GM12878 (cell line): Measurements from ENCODE around the gene PSMB10.
A peak's percentile ranks its signal among the peaks of the same experiment; 100 is the strongest.

Experiments used
- CEBPB ChIP-seq, 2 experiments: fragments of 150-350 bp in 1 of 2; IDR thresholded peaks; 2 replicates each; pipeline ENCODE4 v1.6.1; 2012 to 2014; ENCODE audit warnings: low read depth in 2 of 2, low read length in 2 of 2, borderline replicate concordance in 1 of 2, inconsistent platforms in 1 of 2
- CHD1 ChIP-seq: IDR thresholded peaks from 2 replicates; pipeline ENCODE4 v1.6.1; 2012; ENCODE audit warnings: low read depth, low read length, improper control_type of control experiment
- CHD4 ChIP-seq: fragments of 200-600 bp; sonication (generic); IDR thresholded peaks from 2 replicates; pipeline ENCODE4 v1.6.1; 2016; ENCODE audit warnings: mild to moderate bottlenecking
- EP300 ChIP-seq, 2 experiments: fragments of 150-350 bp in 1 of 2; IDR thresholded peaks; 2 replicates each; pipeline ENCODE4 v1.6.1; 2011 to 2012; ENCODE audit warnings: low read depth in 2 of 2, low read length in 2 of 2, borderline replicate concordance in 1 of 2, improper control_type of control experiment in 1 of 2, inconsistent platforms in 1 of 2; ENCODE audit not compliant: control insufficient read depth in 1 of 2
- KAT2A ChIP-seq: conservative IDR thresholded peaks from 2 replicates; pipeline ENCODE4 v1.6.1; 2011; ENCODE audit warnings: low read depth, low read length; ENCODE audit not compliant: control insufficient read depth
- RB1 ChIP-seq: fragments of 450-650 bp; formaldehyde crosslinking; IDR thresholded peaks from 2 replicates; pipeline ENCODE4 v1.6.1; 2017; ENCODE audit warnings: mild to moderate bottlenecking, borderline replicate concordance
- STAT3 ChIP-seq: IDR thresholded peaks from 2 replicates; pipeline ENCODE4 v1.6.1; 2011; ENCODE audit warnings: low read depth, low read length, improper control_type of control experiment
- YY1 ChIP-seq: IDR thresholded peaks from 2 replicates; pipeline ENCODE4 v1.6.1; 2011; ENCODE audit warnings: low read depth, mild to moderate bottlenecking, low read length
- TF ChIP-seq, protein P1 (sequence below), 3 experiments: IDR thresholded peaks in 2 of 3; conservative IDR thresholded peaks in 1 of 3; 2 replicates each; pipeline ENCODE4 v1.5.1; 2011; ENCODE audit warnings: low read depth in 3 of 3, low read length in 3 of 3, mild to moderate bottlenecking in 3 of 3, control low read depth in 2 of 3, moderate library complexity in 2 of 3, inconsistent platforms in 1 of 3, mixed read lengths in 1 of 3; ENCODE audit not compliant: control insufficient read depth in 2 of 3, insufficient read depth in 1 of 3; ENCODE audit errors: extremely low read depth in 1 of 3

DNA sequence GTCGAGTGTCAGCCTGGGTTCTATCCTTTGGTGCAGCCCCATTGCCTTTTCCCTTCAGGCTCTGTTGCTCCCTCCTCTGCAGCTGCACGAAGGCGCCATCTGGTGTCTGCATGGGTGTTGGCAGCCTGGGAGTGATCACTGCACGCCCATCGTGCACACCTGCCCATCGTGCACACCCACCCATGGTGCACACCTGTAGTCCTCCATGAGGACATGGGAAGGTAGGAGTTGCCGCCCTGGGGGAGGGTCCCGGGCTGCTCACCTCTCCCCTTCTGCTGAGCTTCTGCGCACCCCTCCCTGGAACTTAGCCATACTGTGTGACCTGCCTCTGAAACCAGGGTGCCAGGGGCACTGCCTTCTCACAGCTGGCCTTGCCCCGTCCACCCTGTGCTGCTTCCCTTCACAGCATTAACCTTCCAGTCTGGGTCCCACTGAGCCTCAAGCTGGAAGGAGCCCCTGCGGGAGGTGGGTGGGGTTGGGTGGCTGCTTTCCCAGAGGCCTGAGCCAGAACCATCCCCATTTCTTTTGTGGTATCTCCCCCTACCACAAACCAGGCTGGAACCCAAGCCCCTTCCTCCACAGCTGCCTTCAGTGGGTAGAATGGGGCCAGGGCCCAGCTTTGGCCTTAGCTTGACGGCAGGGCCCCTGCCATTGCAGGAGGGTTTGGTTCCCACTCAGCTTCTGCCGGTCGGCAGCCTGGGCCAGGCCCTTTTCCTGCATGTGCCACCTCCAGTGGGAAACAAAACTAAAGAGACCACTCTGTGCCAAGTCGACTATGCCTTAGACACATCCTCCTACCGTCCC, 7.9 kb downstream of the PSMB10 start:
- TF ChIP-seq YY1 (peak; percentile 57; the same call in 1 of the 2 replicates), KAT2A (no peak), EP300 (IDR thresholded peaks at IDR 0.05; ENCODE audit: borderline replicate concordance in 1 of 2, control insufficient read depth in 1 of 2, low read depth in 2 of 2, low read length in 2 of 2) (no peak), STAT3 (no peak), CHD4 (no peak), CEBPB (IDR thresholded peaks at IDR 0.05; ENCODE audit: borderline replicate concordance in 1 of 2, low read depth in 2 of 2, low read length in 2 of 2) (no peak), CHD1 (no peak), RB1 (no peak)
- TF ChIP-seq, protein P1, sequence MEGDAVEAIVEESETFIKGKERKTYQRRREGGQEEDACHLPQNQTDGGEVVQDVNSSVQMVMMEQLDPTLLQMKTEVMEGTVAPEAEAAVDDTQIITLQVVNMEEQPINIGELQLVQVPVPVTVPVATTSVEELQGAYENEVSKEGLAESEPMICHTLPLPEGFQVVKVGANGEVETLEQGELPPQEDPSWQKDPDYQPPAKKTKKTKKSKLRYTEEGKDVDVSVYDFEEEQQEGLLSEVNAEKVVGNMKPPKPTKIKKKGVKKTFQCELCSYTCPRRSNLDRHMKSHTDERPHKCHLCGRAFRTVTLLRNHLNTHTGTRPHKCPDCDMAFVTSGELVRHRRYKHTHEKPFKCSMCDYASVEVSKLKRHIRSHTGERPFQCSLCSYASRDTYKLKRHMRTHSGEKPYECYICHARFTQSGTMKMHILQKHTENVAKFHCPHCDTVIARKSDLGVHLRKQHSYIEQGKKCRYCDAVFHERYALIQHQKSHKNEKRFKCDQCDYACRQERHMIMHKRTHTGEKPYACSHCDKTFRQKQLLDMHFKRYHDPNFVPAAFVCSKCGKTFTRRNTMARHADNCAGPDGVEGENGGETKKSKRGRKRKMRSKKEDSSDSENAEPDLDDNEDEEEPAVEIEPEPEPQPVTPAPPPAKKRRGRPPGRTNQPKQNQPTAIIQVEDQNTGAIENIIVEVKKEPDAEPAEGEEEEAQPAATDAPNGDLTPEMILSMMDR (IDR thresholded peaks at IDR 0.05 in 2 of 3, conservative IDR thresholded peaks at IDR 0.05 in 1 of 3; ENCODE audit: control insufficient read depth in 2 of 3, extremely low read depth in 1 of 3, insufficient read depth in 1 of 3, low read depth in 3 of 3, low read length in 3 of 3), result peak; percentile 93 to 98 (median 96)
